Liver (tissue), 9 donors: ENCODE measurements around the gene SPAG16. TPM values are rescaled to one million over a fixed set of nuclear protein-coding genes. Genes with fewer than 3 reads are reported as not detected.

Experiments
- DNase-seq: peaks from one replicate; pipeline ENCODE4 v3.0.0-alpha.2; 2017; ENCODE audit warnings: low spot score
- H3K27ac ChIP-seq, 2 donors: one replicate each; pipeline ENCODE4 v1.7.0; 2013; ENCODE audit warnings: inconsistent platforms in 2 of 2, low read length in 2 of 2, control low read depth in 1 of 2, low read depth in 1 of 2, mild to moderate bottlenecking in 1 of 2
- H3K27me3 ChIP-seq, 4 donors: one replicate each; pipeline versions ENCODE4 v1.6.1 to v1.7.0; 2013; ENCODE audit warnings: low read length in 3 of 4, inconsistent platforms in 1 of 4, mild to moderate bottlenecking in 1 of 4, moderate library complexity in 1 of 4; ENCODE audit not compliant: control insufficient read depth in 4 of 4, insufficient read depth in 4 of 4
- H3K36me3 ChIP-seq, 4 donors: one replicate each; pipeline versions ENCODE4 v1.6.1 to v1.7.0; 2013; ENCODE audit warnings: low read length in 3 of 4, mild to moderate bottlenecking in 3 of 4, low read depth in 1 of 4, moderate library complexity in 1 of 4; ENCODE audit not compliant: control insufficient read depth in 4 of 4, insufficient read depth in 3 of 4
- H3K4me1 ChIP-seq, 4 donors: one replicate each; pipeline versions ENCODE4 v1.6.1 to v1.7.0; 2013; ENCODE audit warnings: low read length in 3 of 4, mild to moderate bottlenecking in 3 of 4, moderate library complexity in 1 of 4; ENCODE audit not compliant: control insufficient read depth in 4 of 4, insufficient read depth in 4 of 4
- H3K4me3 ChIP-seq, 3 donors: one replicate each; pipeline versions ENCODE4 v1.6.1 to v1.7.0; 2013; ENCODE audit warnings: low read length in 3 of 3, control low read depth in 1 of 3, low read depth in 1 of 3, mild to moderate bottlenecking in 1 of 3
- H3K9ac ChIP-seq, 2 donors: one replicate each; pipeline ENCODE4 v1.7.0; 2013; ENCODE audit warnings: low read length in 2 of 2, mild to moderate bottlenecking in 2 of 2, moderate library complexity in 2 of 2, control low read depth in 1 of 2, low read depth in 1 of 2
- H3K9me3 ChIP-seq, 4 donors: one replicate each; pipeline versions ENCODE4 v1.6.1 to v1.7.0; 2013; ENCODE audit warnings: low read length in 3 of 4; ENCODE audit not compliant: control insufficient read depth in 4 of 4
- FOXA1 ChIP-seq: IDR thresholded peaks from 2 replicates; pipeline ENCODE4 v1.6.1; 2016; ENCODE audit warnings: antibody characterized with exemption
- FOXA2 ChIP-seq: IDR thresholded peaks from 2 replicates; pipeline ENCODE4 v1.6.1; 2016; ENCODE audit warnings: antibody characterized with exemption
- GABPA ChIP-seq, 2 donors: IDR thresholded peaks in 1 of 2; conservative IDR thresholded peaks in 1 of 2; 2 replicates each; pipeline ENCODE4 v1.6.1; 2016; ENCODE audit warnings: antibody characterized with exemption in 2 of 2, mild to moderate bottlenecking in 1 of 2, moderate library complexity in 1 of 2
- HNF4A ChIP-seq, 2 donors: conservative IDR thresholded peaks; 2 replicates each; pipeline ENCODE4 v1.6.1; 2016; ENCODE audit warnings: antibody characterized with exemption in 2 of 2, mild to moderate bottlenecking in 2 of 2
- HNF4G ChIP-seq: IDR thresholded peaks from 2 replicates; pipeline ENCODE4 v1.6.1; 2016; ENCODE audit warnings: antibody characterized with exemption
- NR2F2 ChIP-seq: IDR thresholded peaks from 2 replicates; pipeline ENCODE4 v1.6.1; 2016; ENCODE audit warnings: antibody characterized with exemption
- SP1 ChIP-seq: IDR thresholded peaks from 2 replicates; pipeline ENCODE4 v1.6.1; 2018; ENCODE audit warnings: antibody characterized with exemption, mild to moderate bottlenecking
- TAF1 ChIP-seq: conservative IDR thresholded peaks from 2 replicates; pipeline ENCODE4 v1.6.1; 2016; ENCODE audit warnings: antibody characterized with exemption, mild to moderate bottlenecking
- YY1 ChIP-seq: IDR thresholded peaks from 2 replicates; pipeline ENCODE4 v1.6.1; 2016; ENCODE audit warnings: antibody characterized with exemption, mild to moderate bottlenecking
- WGBS: extraction: QIAGEN DNeasy Blood & Tissue Kit; methylation state at CpG from one replicate; pipeline ENCODE4 v1.1.7; 2013; 5-methylcytosine and 5-hydroxymethylcytosine counted together
- polyA plus RNA-seq, 2 donors: library from polyadenylated mRNA; stranded (reverse) in 1 of 2; unstranded in 1 of 2; fragments of 200-250 nt in 1 of 2; fragments of >200 nt in 1 of 2; fragmentation: Nextera tagmentation in 1 of 2; extraction: Ambion mirVana in 1 of 2; gene quantifications; one replicate each; pipeline versions ENCODE4 v1.2.1 to v1.2.3, GENCODE V29; 2013 to 2015
- total RNA-seq, 2 donors: library from RNA; depleted of rRNA; stranded (reverse); fragments of >200 nt; gene quantifications; one replicate each; pipeline ENCODE4 v1.2.3, GENCODE V29; 2014
- TF ChIP-seq, protein P1 (sequence below): IDR thresholded peaks from 2 replicates; pipeline ENCODE4 v1.6.1; 2016; ENCODE audit warnings: antibody characterized with exemption
- TF ChIP-seq, protein P2 (sequence below): IDR thresholded peaks from 2 replicates; pipeline ENCODE4 v1.6.1; 2016; ENCODE audit warnings: antibody characterized with exemption
- TF ChIP-seq, protein P3 (sequence below): IDR thresholded peaks from 2 replicates; pipeline ENCODE4 v1.6.1; 2016; ENCODE audit warnings: antibody characterized with exemption, mild to moderate bottlenecking
- TF ChIP-seq, protein P4 (sequence below): fragments of 150-350 bp; IDR thresholded peaks from 2 replicates; pipeline ENCODE4 v1.5.1; 2017; ENCODE audit warnings: improper control_type of control experiment, low read depth, low read length; ENCODE audit not compliant: missing input control
- donor health status: healthy.
- donor health status: healthy.
- donor health status: healthy.
- donor health status: healthy.
- donor health status: healthy.

The SPAG16 gene
- total and polyA plus RNA-seq, 4 donors = 6.4 to 12.7 (median 11.4) TPM

DNA sequence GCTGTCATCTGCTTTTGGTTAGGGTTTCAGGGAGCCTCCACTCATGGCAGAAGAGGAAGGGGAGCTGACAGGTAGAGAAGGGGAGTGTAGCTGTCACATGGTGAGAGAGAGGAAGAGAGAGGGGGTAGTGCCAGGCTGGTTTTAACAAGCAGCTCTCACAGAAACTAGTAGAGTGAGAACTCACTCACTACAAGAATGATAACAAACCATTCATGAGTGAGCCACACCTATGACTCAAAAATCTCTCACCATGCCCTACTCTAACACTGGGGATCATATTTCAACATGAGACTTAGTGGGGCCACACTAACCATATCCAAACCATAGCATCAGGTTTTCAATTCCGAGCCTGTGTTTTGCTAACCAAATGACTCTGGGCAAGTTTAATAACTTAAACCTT is 851.7 kb downstream of the SPAG16 start:
- Histone ChIP-seq H3K4me3 (no peak overlapping the region), H3K27me3 (no peaks in the 10 kb centered on the region), H3K27ac (no peak overlapping the region), H3K9ac (no peak overlapping the region), H3K36me3 (no peaks in the 10 kb centered on the region), H3K4me1 (no peaks in the 10 kb centered on the region), H3K9me3 (no peaks in the 10 kb centered on the region)
- TF ChIP-seq FOXA1 = no peak
- TF ChIP-seq FOXA2 = no peak
- TF ChIP-seq, protein P1, sequence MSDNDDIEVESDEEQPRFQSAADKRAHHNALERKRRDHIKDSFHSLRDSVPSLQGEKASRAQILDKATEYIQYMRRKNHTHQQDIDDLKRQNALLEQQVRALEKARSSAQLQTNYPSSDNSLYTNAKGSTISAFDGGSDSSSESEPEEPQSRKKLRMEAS = no peak
- 88% methylated on average over 1 of the region's 1 CpG for WGBS
- no peak for DNase-seq

DNA sequence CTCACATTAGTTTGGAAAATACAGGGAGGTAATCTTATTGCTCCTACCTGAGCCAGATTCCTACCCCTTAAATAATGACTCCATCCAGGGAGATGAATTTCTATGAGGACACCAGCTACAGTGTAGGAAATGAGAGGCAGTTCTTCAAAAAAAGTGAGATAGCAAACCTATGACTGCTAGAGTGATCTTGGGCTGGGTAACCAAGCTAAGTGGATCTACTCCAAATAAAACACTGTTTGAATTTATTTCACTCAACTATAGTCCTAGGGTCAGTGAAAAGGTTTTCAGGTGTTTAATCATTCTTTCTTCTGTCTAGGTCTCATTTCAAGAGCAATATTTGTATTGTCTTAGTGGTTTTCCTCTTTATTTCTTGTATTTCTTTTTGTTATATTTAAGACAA is 854.5 kb downstream of the SPAG16 start:
- TF ChIP-seq SP1 = no peak
- TF ChIP-seq, protein P2, sequence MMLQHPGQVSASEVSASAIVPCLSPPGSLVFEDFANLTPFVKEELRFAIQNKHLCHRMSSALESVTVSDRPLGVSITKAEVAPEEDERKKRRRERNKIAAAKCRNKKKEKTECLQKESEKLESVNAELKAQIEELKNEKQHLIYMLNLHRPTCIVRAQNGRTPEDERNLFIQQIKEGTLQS = no peak
- TF ChIP-seq FOXA1 = no peak
- no peak for TF ChIP-seq NR2F2
- no peak for TF ChIP-seq GABPA (IDR thresholded peaks at IDR 0.05 in 1 of 2, conservative IDR thresholded peaks at IDR 0.05 in 1 of 2)
- TF ChIP-seq TAF1 = no peak
- TF ChIP-seq, protein P3, sequence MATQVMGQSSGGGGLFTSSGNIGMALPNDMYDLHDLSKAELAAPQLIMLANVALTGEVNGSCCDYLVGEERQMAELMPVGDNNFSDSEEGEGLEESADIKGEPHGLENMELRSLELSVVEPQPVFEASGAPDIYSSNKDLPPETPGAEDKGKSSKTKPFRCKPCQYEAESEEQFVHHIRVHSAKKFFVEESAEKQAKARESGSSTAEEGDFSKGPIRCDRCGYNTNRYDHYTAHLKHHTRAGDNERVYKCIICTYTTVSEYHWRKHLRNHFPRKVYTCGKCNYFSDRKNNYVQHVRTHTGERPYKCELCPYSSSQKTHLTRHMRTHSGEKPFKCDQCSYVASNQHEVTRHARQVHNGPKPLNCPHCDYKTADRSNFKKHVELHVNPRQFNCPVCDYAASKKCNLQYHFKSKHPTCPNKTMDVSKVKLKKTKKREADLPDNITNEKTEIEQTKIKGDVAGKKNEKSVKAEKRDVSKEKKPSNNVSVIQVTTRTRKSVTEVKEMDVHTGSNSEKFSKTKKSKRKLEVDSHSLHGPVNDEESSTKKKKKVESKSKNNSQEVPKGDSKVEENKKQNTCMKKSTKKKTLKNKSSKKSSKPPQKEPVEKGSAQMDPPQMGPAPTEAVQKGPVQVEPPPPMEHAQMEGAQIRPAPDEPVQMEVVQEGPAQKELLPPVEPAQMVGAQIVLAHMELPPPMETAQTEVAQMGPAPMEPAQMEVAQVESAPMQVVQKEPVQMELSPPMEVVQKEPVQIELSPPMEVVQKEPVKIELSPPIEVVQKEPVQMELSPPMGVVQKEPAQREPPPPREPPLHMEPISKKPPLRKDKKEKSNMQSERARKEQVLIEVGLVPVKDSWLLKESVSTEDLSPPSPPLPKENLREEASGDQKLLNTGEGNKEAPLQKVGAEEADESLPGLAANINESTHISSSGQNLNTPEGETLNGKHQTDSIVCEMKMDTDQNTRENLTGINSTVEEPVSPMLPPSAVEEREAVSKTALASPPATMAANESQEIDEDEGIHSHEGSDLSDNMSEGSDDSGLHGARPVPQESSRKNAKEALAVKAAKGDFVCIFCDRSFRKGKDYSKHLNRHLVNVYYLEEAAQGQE = no peak
- TF ChIP-seq, protein P4, sequence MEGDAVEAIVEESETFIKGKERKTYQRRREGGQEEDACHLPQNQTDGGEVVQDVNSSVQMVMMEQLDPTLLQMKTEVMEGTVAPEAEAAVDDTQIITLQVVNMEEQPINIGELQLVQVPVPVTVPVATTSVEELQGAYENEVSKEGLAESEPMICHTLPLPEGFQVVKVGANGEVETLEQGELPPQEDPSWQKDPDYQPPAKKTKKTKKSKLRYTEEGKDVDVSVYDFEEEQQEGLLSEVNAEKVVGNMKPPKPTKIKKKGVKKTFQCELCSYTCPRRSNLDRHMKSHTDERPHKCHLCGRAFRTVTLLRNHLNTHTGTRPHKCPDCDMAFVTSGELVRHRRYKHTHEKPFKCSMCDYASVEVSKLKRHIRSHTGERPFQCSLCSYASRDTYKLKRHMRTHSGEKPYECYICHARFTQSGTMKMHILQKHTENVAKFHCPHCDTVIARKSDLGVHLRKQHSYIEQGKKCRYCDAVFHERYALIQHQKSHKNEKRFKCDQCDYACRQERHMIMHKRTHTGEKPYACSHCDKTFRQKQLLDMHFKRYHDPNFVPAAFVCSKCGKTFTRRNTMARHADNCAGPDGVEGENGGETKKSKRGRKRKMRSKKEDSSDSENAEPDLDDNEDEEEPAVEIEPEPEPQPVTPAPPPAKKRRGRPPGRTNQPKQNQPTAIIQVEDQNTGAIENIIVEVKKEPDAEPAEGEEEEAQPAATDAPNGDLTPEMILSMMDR = no peak
- no peak for TF ChIP-seq YY1
- TF ChIP-seq HNF4G = no peak
- TF ChIP-seq, protein P1 = no peak
- TF ChIP-seq HNF4A (conservative IDR thresholded peaks at IDR 0.05) = no peak
- Histone ChIP-seq H3K36me3 (no peaks in the 10 kb centered on the region), H3K9me3 (no peaks in the 10 kb centered on the region), H3K27me3 (no peaks in the 10 kb centered on the region), H3K27ac (no peak overlapping the region), H3K4me3 (no peak overlapping the region), H3K9ac (no peak overlapping the region), H3K4me1 (no peaks in the 10 kb centered on the region)
- no peak for DNase-seq
